ENCODE results near the gene SRBD1. TPM values are rescaled to one million over a fixed set of nuclear protein-coding genes. Genes with fewer than 3 reads are reported as not detected.

SRBD1 gene
- polyA plus RNA-seq, 1 donor from 2014 or later, result 5.3 TPM

- H3K9ac ChIP-seq (ENCODE audit: low read length), result no peak overlapping the region
- H4K20me1 ChIP-seq (ENCODE audit: insufficient read depth), result no peaks in the 10 kb centered on the region
- no peaks in the 10 kb centered on the region for H3K9me2 ChIP-seq (ENCODE audit: insufficient read depth, low read length)
- H3K4me3 ChIP-seq (ENCODE audit: low read length), result no peak overlapping the region
- no peak overlapping the region for H2AFZ ChIP-seq (ENCODE audit: low read depth, low read length)
- no peak for TF ChIP-seq RAD21 (conservative IDR thresholded peaks at IDR 0.05)
- no peak for TF ChIP-seq TAF1 (IDR thresholded peaks at IDR 0.05; ENCODE audit: low read depth)
- no peak for TF ChIP-seq EZH2 (IDR thresholded peaks at IDR 0.05; ENCODE audit: borderline replicate concordance, insufficient read depth, low read length, poor library complexity, severe bottlenecking)
- no peak for TF ChIP-seq MXI1 (conservative IDR thresholded peaks at IDR 0.05; ENCODE audit: poor library complexity, severe bottlenecking)
- TF ChIP-seq POLR2AphosphoS5 (IDR thresholded peaks at IDR 0.05), result no peak
- no peak for TF ChIP-seq EP300 (conservative IDR thresholded peaks at IDR 0.05; ENCODE audit: poor library complexity, severe bottlenecking)
- no peak for TF ChIP-seq SMC3 (conservative IDR thresholded peaks at IDR 0.05; ENCODE audit: poor library complexity)
- no peak for TF ChIP-seq CTCF (IDR thresholded peaks at IDR 0.05; ENCODE audit: poor library complexity, severe bottlenecking)
- no peak for TF ChIP-seq REST (IDR thresholded peaks at IDR 0.05; ENCODE audit: borderline replicate concordance)
- no peaks in the 10 kb centered on the region for H3K79me2 ChIP-seq (replicated peaks; ENCODE audit: insufficient read depth, low read length)
- H3K9me3 ChIP-seq (ENCODE audit: low read length), result no peaks in the 10 kb centered on the region
- no peak overlapping the region for H3K27ac ChIP-seq (ENCODE audit: low read length)
- no peaks in the 10 kb centered on the region for H3F3A ChIP-seq (ENCODE audit: insufficient read depth, low read length, poor library complexity, severe bottlenecking)
- no peaks in the 10 kb centered on the region for H3K27me3 ChIP-seq (ENCODE audit: insufficient read depth, low read depth, low read length)
- H3K36me3 ChIP-seq (ENCODE audit: insufficient read depth, low read length), result no peaks in the 10 kb centered on the region
- no peak overlapping the region for H3K4me2 ChIP-seq (ENCODE audit: low read length)
These were observed 14.8 kb upstream of the SRBD1 start for GRCh38 chr2:45625824-45626223.

GRCh38 chr2:45623098-45623497 lies 12.0 kb upstream of the SRBD1 start:
- Histone ChIP-seq H4K20me1 (ENCODE audit: insufficient read depth) (no peaks in the 10 kb centered on the region), H3F3A (ENCODE audit: insufficient read depth, low read length, poor library complexity, severe bottlenecking) (no peaks in the 10 kb centered on the region), H3K79me2 (replicated peaks; ENCODE audit: insufficient read depth, low read length) (no peaks in the 10 kb centered on the region), H3K27me3 (ENCODE audit: insufficient read depth, low read depth, low read length) (no peaks in the 10 kb centered on the region), H3K4me3 (ENCODE audit: low read length) (no peak overlapping the region), H2AFZ (ENCODE audit: low read depth, low read length) (no peak overlapping the region), H3K36me3 (ENCODE audit: insufficient read depth, low read length) (no peaks in the 10 kb centered on the region), H3K4me2 (ENCODE audit: low read length) (no peak overlapping the region), H3K9ac (ENCODE audit: low read length) (no peak overlapping the region), H3K9me3 (ENCODE audit: low read length) (no peaks in the 10 kb centered on the region), H3K9me2 (ENCODE audit: insufficient read depth, low read length) (no peaks in the 10 kb centered on the region), H3K27ac (ENCODE audit: low read length) (no peak overlapping the region)
- TF ChIP-seq SMC3 (conservative IDR thresholded peaks at IDR 0.05; ENCODE audit: poor library complexity) (no peak), MXI1 (conservative IDR thresholded peaks at IDR 0.05; ENCODE audit: poor library complexity, severe bottlenecking) (no peak), TAF1 (IDR thresholded peaks at IDR 0.05; ENCODE audit: low read depth) (no peak), EZH2 (IDR thresholded peaks at IDR 0.05; ENCODE audit: borderline replicate concordance, insufficient read depth, low read length, poor library complexity, severe bottlenecking) (no peak), EP300 (conservative IDR thresholded peaks at IDR 0.05; ENCODE audit: poor library complexity, severe bottlenecking) (no peak), REST (IDR thresholded peaks at IDR 0.05; ENCODE audit: borderline replicate concordance) (no peak), RAD21 (conservative IDR thresholded peaks at IDR 0.05) (no peak), POLR2AphosphoS5 (IDR thresholded peaks at IDR 0.05) (no peak)

All from neural cell (in vitro differentiated cells).